K562 (cell line): Measurements from ENCODE around the gene BOLL. TPM values are rescaled to one million over a fixed set of nuclear protein-coding genes. Genes with fewer than 3 reads are reported as not detected.

Experiments
- ATAC-seq: fragments of 200-7000 bp; cut with Tn5 transposase; 3 replicates; pipeline ENCODE4 v1.9.1; 2020; ENCODE audit warnings: moderate library complexity
- BruUV-seq: library from RNA; stranded (reverse); fragments of 400-500 nt; replicated peaks from 2 replicates; lab custom pipeline; 2021; lab: Mats Ljungman, UMichigan
- CTCF ChIA-PET: fragments of 300-600 bp; formaldehyde crosslinking; extraction: SDS; loops from one replicate; lab custom pipeline; 2021; ENCODE audit warnings: low intra/inter-chr PET ratio; lab: Yijun Ruan, JAX
- POLR2A ChIA-PET: fragments of 300-600, 350-650 bp; sonication (Branson Sonifier 250); formaldehyde crosslinking; extraction: SDS; loops from one replicate; lab custom pipeline; 2021; ENCODE audit warnings: antibody characterized with exemption, inconsistent platforms; lab: Yijun Ruan, JAX
- DNase-seq, 4 experiments: peaks; one replicate each; pipeline versions ENCODE4 v3.0.0 to v3.0.0-alpha.2; 2011 to 2018; ENCODE audit warnings: low spot score in 3 of 4, mixed read lengths in 3 of 4; ENCODE audit errors: extremely low read depth in 1 of 4
- FAIRE-seq: peaks from 2 replicates; lab custom pipeline; 2011; peaks lifted over from hg19 to GRCh38; lab: Jason Lieb, UNC
- H2AFZ ChIP-seq: 2 replicates; pipeline ENCODE4 v1.6.0; 2011; ENCODE audit warnings: low read depth, low read length, control low read depth, inconsistent platforms
- H3K27ac ChIP-seq: fragments of 200-600 bp; 3 replicates; pipeline ENCODE4 v1.8.0; 2011; ENCODE audit warnings: low read depth, mild to moderate bottlenecking, control low read depth, inconsistent platforms, low read length, moderate library complexity, mixed read lengths; ENCODE audit errors: extremely low read depth
- H3K27me3 ChIP-seq, 2 experiments: fragments of 300-600 bp in 1 of 2; 2 replicates in 1 of 2; 3 replicates in 1 of 2; pipeline versions ENCODE4 v1.6.0 to v1.8.0; 2011; ENCODE audit warnings: inconsistent platforms in 2 of 2, low read length in 2 of 2, mild to moderate bottlenecking in 1 of 2, mixed read lengths in 1 of 2, moderate library complexity in 1 of 2; ENCODE audit not compliant: control insufficient read depth in 2 of 2, insufficient read depth in 2 of 2
- H3K36me3 ChIP-seq: fragments of 300-600 bp; 3 replicates; pipeline ENCODE4 v1.8.0; 2011; ENCODE audit warnings: mild to moderate bottlenecking, low read length, inconsistent platforms; ENCODE audit not compliant: control insufficient read depth, insufficient read depth
- H3K4me1 ChIP-seq, 2 experiments: fragments of 200-600 bp in 1 of 2; replicated peaks in 1 of 2; 2 replicates in 1 of 2; 3 replicates in 1 of 2; pipeline versions ENCODE4 v1.5.1 to v1.8.0; 2011; ENCODE audit warnings: inconsistent platforms in 2 of 2, low read length in 2 of 2, mild to moderate bottlenecking in 1 of 2, mixed read lengths in 1 of 2, moderate library complexity in 1 of 2; ENCODE audit not compliant: control insufficient read depth in 2 of 2, insufficient read depth in 2 of 2
- H3K4me2 ChIP-seq: 2 replicates; pipeline ENCODE4 v1.6.1; 2011; ENCODE audit warnings: low read length, control low read depth, inconsistent platforms, mixed read lengths; ENCODE audit not compliant: insufficient read depth
- H3K4me3 ChIP-seq: fragments of 200-600 bp; sonication (generic), shearing (Covaris generic); 2 replicates; pipeline ENCODE4 v1.5.1; 2016; ENCODE audit warnings: control low read depth, inconsistent platforms
- H3K79me2 ChIP-seq: fragments of 200-600 bp; 3 replicates; pipeline ENCODE4 v1.8.0; 2011; ENCODE audit warnings: low read length, inconsistent platforms; ENCODE audit not compliant: control insufficient read depth, insufficient read depth
- H3K9ac ChIP-seq, 2 experiments: 2 replicates each; pipeline versions ENCODE4 v1.6.0 to v1.6.1; 2011; ENCODE audit warnings: low read depth in 2 of 2, low read length in 2 of 2, control low read depth in 1 of 2, inconsistent platforms in 1 of 2, mild to moderate bottlenecking in 1 of 2, mixed read lengths in 1 of 2; ENCODE audit not compliant: insufficient read depth in 1 of 2
- H3K9me1 ChIP-seq: one replicate; pipeline ENCODE4 v1.6.0; 2011; ENCODE audit warnings: inconsistent platforms, mild to moderate bottlenecking, low read length, moderate library complexity; ENCODE audit not compliant: control insufficient read depth, insufficient read depth
- H3K9me3 ChIP-seq: replicated peaks from 2 replicates; pipeline ENCODE4 v1.5.1; 2011; ENCODE audit warnings: low read depth, low read length, inconsistent platforms; ENCODE audit not compliant: control insufficient read depth, insufficient read depth
- H4K20me1 ChIP-seq: replicated peaks from 2 replicates; pipeline ENCODE4 v1.6.1; 2011; ENCODE audit warnings: low read length, inconsistent platforms, mixed read lengths; ENCODE audit not compliant: control insufficient read depth, insufficient read depth
- BRF1 ChIP-seq: IDR thresholded peaks from 3 replicates; pipeline ENCODE4 v1.6.1; 2011; ENCODE audit warnings: borderline replicate concordance, mild to moderate bottlenecking; ENCODE audit not compliant: insufficient read length; ENCODE audit errors: extremely low read depth
- CEBPB ChIP-seq: fragments of 450-650 bp; IDR thresholded peaks from 2 replicates; pipeline ENCODE4 v1.6.1; 2016; ENCODE audit warnings: missing genetic modification characterization, missing compliant biosample characterization
- HDAC2 ChIP-seq: fragments of 450-650 bp; IDR thresholded peaks from 2 replicates; pipeline ENCODE4 v1.6.1; 2016; ENCODE audit warnings: mild to moderate bottlenecking
- HMGXB4 ChIP-seq: sonication (generic); formaldehyde crosslinking; IDR thresholded peaks from 2 replicates; pipeline ENCODE4 v1.8.1; 2023; ENCODE audit warnings: mild to moderate bottlenecking, missing genetic modification reagents
- MLX ChIP-seq, 2 experiments: fragments of 450-650 bp in 1 of 2; sonication (generic) in 1 of 2; formaldehyde crosslinking; conservative IDR thresholded peaks; 2 replicates each; pipeline versions ENCODE4 v1.4.0 to v1.8.1; 2020 to 2022; ENCODE audit warnings: mild to moderate bottlenecking in 1 of 2, missing genetic modification reagents in 1 of 2
- NR1H2 ChIP-seq: sonication (generic); formaldehyde crosslinking; IDR thresholded peaks from 2 replicates; pipeline ENCODE4 v1.4.0; 2020; ENCODE audit warnings: mild to moderate bottlenecking, missing genetic modification reagents
- NR3C1 ChIP-seq: sonication (generic); formaldehyde crosslinking; IDR thresholded peaks from 2 replicates; pipeline ENCODE4 v1.8.1; 2022; ENCODE audit warnings: missing genetic modification reagents
- RFX1 ChIP-seq: fragments of 450-650 bp; IDR thresholded peaks from 2 replicates; pipeline ENCODE4 v1.6.1; 2016; ENCODE audit warnings: mild to moderate bottlenecking, moderate library complexity
- SMAD1 ChIP-seq: fragments of 150-350 bp; IDR thresholded peaks from 2 replicates; pipeline ENCODE4 v1.6.1; 2014; ENCODE audit warnings: low read length, low read depth; ENCODE audit not compliant: partially characterized antibody
- SREBF1 ChIP-seq: fragments of 150-350 bp; IDR thresholded peaks from 2 replicates; pipeline ENCODE4 v1.6.1; 2014; ENCODE audit warnings: antibody characterized with exemption, low read depth, low read length, borderline replicate concordance
- TAF1 ChIP-seq: IDR thresholded peaks from 2 replicates; pipeline ENCODE4 v1.6.1; 2011; ENCODE audit warnings: mild to moderate bottlenecking, low read length, moderate library complexity; ENCODE audit not compliant: insufficient read depth, control insufficient read depth, severe bottlenecking; ENCODE audit errors: extremely low read depth
- ZBTB26 ChIP-seq: fragments of 450-650 bp; formaldehyde crosslinking; IDR thresholded peaks from 2 replicates; pipeline ENCODE4 v1.4.0; 2022; ENCODE audit warnings: missing genetic modification characterization
- ZKSCAN1 ChIP-seq: fragments of 150-350 bp; IDR thresholded peaks from 2 replicates; pipeline ENCODE4 v1.6.1; 2016; ENCODE audit warnings: low read depth, low read length
- ZNF124 ChIP-seq: sonication (generic); formaldehyde crosslinking; IDR thresholded peaks from 2 replicates; pipeline ENCODE4 v1.8.1; 2022; ENCODE audit warnings: missing genetic modification reagents
- ZNF133 ChIP-seq: fragments of 250-450 bp; sonication (Bioruptor Pico); IDR thresholded peaks from 2 replicates; pipeline ENCODE4 v1.4.0; 2020; ENCODE audit warnings: mild to moderate bottlenecking
- ZNF165 ChIP-seq: fragments of 250-450 bp; sonication (Bioruptor Pico); IDR thresholded peaks from 2 replicates; pipeline ENCODE4 v1.4.0; 2020; ENCODE audit warnings: borderline replicate concordance
- ZNF316 ChIP-seq: fragments of 450-650 bp; IDR thresholded peaks from 2 replicates; pipeline ENCODE4 v1.6.1; 2016
- ZNF79 ChIP-seq: fragments of 250-450 bp; sonication (Bioruptor Pico); IDR thresholded peaks from 2 replicates; pipeline ENCODE4 v1.4.0; 2020; ENCODE audit warnings: low read depth, mild to moderate bottlenecking, moderate library complexity
- ZSCAN32 ChIP-seq: fragments of 450-650 bp; formaldehyde crosslinking; IDR thresholded peaks from 2 replicates; pipeline ENCODE4 v1.4.0; 2020; ENCODE audit warnings: mild to moderate bottlenecking, moderate library complexity
- in situ Hi-C: fragments of 300-500 bp; cut with MboI; formaldehyde crosslinking; loops from 4 replicates; pipeline ENCODE4 v1.15.0; 2018; ENCODE audit warnings: inconsistent platforms, mixed read lengths
- intact Hi-C: fragments of 100-400 bp; cut with micrococcal nuclease; formaldehyde crosslinking; loops from 2 replicates; pipeline ENCODE4 v1.14.2; 2022
- polyA plus RNA-seq, 8 experiments: library from polyadenylated mRNA; depleted of rRNA in 4 of 8; stranded (reverse) in 5 of 8; unstranded in 3 of 8; fragments of >200 nt; fragmentation: Nextera tagmentation in 2 of 8; fragmentation: Illumina TruSeq in 1 of 8; extraction: Ambion mirVana in 2 of 8; extraction: Trizol in 1 of 8; gene quantifications; 2 replicates each; pipeline versions ENCODE4 v1.2.1 to v1.2.3, GENCODE V29; 2011 to 2014; ENCODE audit warnings: inconsistent platforms in 1 of 8, missing spikeins in 1 of 8
- total RNA-seq, 7 experiments: library from RNA; depleted of rRNA in 6 of 7; stranded (reverse); fragments of >200 nt in 6 of 7; fragmentation: Illumina TruSeq in 2 of 7; extraction: Trizol in 2 of 7; gene quantifications; 2 replicates each; pipeline versions ENCODE4 v1.2.1 to v1.2.3, GENCODE V29; 2011 to 2021; ENCODE audit warnings: low replicate concordance in 1 of 7
- TF ChIP-seq, protein P1 (sequence below): sonication (generic); formaldehyde crosslinking; IDR thresholded peaks from 2 replicates; pipeline ENCODE4 v1.8.0; 2022; ENCODE audit warnings: mild to moderate bottlenecking, missing genetic modification reagents

Gene BOLL
- total and polyA plus RNA-seq, 9 of the 15 experiments (the other 6 are each of a cell fraction or from before 2014, with no cell fraction given): 0.11 to 0.55 (median 0.19) TPM; not detected in 1

DNA sequence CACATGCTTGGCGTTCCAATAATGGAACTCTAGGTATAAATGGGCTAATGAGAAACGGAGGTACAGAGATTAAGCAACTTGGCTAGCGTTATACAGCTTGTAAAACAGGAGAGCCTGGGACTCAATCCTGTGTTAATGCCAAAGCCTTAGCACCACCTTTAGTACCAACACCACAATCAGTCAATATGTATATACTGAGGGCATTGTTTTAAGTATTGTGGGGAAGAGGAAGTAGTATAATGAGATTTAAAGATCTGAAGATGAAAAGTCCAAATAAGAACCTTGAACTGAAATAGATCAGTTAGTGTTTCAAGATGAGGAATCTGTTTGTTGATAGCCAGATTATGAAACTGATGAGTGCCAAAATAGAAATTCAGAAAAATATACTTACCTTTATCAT is 71.8 kb downstream of the BOLL start (continued):
- no peak for TF ChIP-seq CEBPB
- TF ChIP-seq, all 486 proteins: peak for 0

DNA sequence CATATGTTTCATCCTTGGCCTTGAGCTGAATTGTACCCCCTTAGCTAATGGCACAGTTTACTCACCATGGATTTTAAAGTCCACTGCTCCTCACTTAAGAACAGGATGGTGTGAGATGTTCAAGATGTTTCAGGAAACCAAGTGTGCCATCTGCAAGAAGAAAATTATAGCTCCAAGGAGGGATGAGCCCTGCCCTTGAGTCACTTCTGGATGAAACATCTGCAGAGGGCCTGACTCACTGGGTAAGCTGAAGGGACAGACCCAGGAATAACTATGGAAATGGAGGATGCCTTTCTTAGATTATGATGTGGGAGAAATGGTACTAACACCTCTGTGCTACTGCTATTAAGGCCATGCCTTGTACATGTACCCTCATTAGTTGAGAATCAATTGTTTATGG is 73.5 kb downstream of the BOLL start:
- no TSS peak for BruUV-seq
- Histone ChIP-seq H3K27ac (no peak overlapping the region), H3K79me2 (peaks cover 47% of the 10 kb centered on the region), H3K4me3 (no peak overlapping the region), H4K20me1 (peaks cover 9% of the 10 kb centered on the region), H2AFZ (no peak overlapping the region), H3K4me2 (no peak overlapping the region), H3K27me3 (no peaks in the 10 kb centered on the region), H3K9me1 (no peaks in the 10 kb centered on the region), H3K9me3 (no peaks in the 10 kb centered on the region), H3K9ac (no peak overlapping the region), H3K36me3 (peaks cover 60% of the 10 kb centered on the region), H3K4me1 (peaks cover 0 to 12% of the 10 kb centered on the region in 2 experiments; a peak in 3 of 5 replicates)
- CTCF ChIA-PET: no interaction called here
- in situ Hi-C loops (no loop called here), intact Hi-C loops (no loop called here)
- FAIRE-seq (no peak), DNase-seq (no peak), ATAC-seq (no peak)
- POLR2A ChIA-PET: interaction anchor here (0.9 kb wide), 1 partner anchor 17 kb away, joined by 3 read pairs; no protein-coding TSS in a partner anchor
- no peak for TF ChIP-seq RFX1
- no peak for TF ChIP-seq ZKSCAN1
- no peak for TF ChIP-seq ZNF79 (CRISPR knock-in tag)
- TF ChIP-seq, protein P1, sequence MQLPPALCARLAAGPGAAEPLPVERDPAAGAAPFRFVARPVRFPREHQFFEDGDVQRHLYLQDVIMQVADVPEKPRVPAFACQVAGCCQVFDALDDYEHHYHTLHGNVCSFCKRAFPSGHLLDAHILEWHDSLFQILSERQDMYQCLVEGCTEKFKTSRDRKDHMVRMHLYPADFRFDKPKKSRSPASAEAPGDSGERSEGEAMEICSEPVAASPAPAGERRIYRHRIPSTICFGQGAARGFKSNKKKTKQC (CRISPR knock-in tag): no peak
- TF ChIP-seq MLX (CRISPR knock-in tag; conservative IDR thresholded peaks at IDR 0.05): no peak
- no peak for TF ChIP-seq TAF1
- no peak for TF ChIP-seq SMAD1
- no peak for TF ChIP-seq ZNF124 (CRISPR knock-in tag)
- no peak for TF ChIP-seq ZSCAN32 (CRISPR knock-in tag)
- TF ChIP-seq ZNF133: no peak
- TF ChIP-seq ZBTB26 (CRISPR knock-in tag): no peak
- no peak for TF ChIP-seq NR3C1 (CRISPR knock-in tag)
- TF ChIP-seq HMGXB4 (CRISPR knock-in tag): no peak
- TF ChIP-seq SREBF1: no peak
- TF ChIP-seq BRF1: no peak
- TF ChIP-seq HDAC2: no peak
- no peak for TF ChIP-seq ZNF316
- no peak for TF ChIP-seq NR1H2 (CRISPR knock-in tag)
- TF ChIP-seq ZNF165 (CRISPR knock-in tag): no peak
